ENCODE measurements around the gene RIPOR2.
"Not testable (repeated sequence)": the region's sequence is repeated elsewhere in the genome, so short reads cannot be mapped to it uniquely, and the experiment has no call there.

Gene RIPOR2

DNA sequence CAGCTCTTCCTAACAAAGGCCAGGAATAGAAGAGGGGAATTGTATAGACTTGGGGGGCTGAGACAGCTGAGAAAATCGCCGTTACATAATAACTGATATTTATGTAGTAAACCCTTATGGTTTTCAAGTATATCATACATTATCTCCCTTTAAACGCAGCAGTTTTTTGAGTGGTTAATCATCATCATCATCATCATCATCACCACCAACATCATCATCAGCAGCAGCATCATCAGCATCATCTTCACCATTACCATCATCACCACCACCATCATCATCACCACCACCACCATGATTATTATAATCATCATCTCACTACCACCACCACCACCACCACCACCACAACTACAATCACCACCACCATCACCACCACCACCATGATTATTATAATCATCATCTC is 9.1 kb downstream of the RIPOR2 start:
- not testable (repeated sequence) for DNase-seq (ENCODE audit: low spot score)

DNA sequence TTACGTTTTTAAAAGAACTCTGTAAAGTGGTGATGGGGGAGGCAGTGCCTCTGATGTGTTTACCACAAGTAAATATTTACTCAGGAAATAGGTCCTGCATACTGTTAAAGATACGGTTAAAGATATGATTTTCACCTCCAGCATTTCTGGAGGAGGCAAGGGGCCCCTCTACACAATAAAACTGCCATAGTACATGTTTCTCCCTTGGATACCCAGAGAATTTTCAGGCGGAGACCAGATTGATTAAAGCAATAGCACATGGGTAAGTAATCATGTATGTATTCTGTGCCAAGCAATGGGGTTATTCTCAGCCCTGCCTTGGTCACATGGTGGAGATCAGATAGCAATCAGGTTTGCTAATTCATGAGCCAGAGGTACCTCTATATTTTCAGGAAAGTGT is 9.6 kb downstream of the RIPOR2 start:
- DNase-seq (ENCODE audit: low spot score) = no peak

DNA sequence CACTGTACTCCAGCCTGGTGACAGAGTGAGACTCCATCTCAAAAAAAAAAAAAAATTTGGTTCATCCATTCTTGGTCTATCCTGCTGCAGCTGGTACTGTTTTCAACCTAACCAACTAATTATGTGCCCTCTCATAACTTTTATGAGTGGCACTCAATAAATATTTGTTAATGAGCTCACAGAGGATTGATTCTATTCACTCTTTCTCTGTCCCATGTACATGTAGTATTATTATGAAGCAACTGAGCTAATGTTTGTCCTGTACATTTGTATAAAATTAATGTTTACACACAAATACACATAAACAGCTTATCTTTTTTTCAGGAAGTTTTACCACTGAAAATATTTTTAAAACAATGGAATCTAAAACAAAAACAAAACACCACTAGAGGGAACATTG is 10.1 kb downstream of the RIPOR2 start:
- DNase-seq (ENCODE audit: low spot score) = no peak

DNA sequence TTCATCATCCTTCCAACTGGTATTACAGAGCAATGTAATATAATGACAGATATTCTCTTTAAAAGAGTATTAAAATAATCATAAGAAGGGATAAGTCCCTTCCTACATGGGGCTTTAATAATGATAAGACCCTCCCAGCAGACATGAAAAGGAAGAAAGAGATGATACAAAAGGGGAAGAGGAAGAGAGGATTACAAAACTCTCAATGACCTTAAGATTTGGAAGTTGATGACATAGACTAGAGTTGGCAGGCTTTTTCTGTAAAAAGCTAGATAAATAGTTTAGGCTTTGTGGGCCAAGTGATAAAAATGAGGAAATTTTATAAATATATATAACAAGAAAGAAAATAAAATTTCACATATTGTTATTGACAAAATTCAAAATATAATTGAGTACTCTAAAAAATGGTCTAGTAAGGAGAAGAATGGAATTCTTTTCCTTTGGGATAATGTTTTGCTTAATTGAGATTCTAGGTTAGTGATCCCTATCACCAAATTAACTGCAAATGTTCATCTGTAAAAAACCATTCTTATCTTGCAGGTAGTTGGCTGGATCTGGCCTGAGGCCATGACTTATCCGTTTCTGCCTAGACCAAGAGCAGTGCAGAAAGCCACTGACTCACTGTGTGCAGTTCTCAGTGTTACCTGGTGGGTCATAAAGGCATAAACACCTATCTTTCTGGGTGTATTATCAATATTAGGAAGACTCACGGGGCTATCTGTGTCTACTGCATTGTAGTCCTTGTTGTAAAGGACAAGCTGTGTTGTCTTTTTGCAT is 11.0 kb downstream of the RIPOR2 start:
- DNase-seq (ENCODE audit: low spot score) = no peak

DNA sequence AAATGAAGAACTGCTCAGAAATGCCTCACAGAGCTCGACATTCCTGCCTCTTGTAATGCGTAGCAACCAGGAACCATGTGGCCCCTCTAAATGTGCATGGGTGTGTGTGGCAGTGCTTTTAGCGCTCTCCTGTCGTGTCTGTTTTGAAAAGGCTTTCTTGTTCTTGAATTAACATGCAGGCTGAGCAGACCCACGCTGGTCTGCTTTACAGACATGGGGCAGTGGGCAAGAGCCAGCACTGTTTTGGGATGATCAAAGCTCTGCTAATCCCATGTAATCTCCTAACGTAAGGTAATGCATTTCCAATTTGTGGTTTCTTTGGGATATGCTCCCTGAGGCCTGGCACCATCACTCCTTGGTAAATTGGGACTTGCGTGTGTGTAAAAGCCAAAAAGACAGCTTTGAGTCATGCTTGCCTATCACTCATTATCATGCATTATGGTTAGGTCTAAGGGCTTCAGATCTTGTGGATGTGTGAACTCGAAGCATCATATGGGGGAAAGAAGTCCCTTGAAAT is 11.8 kb downstream of the RIPOR2 start:
- no peak for DNase-seq (ENCODE audit: low spot score)

DNA sequence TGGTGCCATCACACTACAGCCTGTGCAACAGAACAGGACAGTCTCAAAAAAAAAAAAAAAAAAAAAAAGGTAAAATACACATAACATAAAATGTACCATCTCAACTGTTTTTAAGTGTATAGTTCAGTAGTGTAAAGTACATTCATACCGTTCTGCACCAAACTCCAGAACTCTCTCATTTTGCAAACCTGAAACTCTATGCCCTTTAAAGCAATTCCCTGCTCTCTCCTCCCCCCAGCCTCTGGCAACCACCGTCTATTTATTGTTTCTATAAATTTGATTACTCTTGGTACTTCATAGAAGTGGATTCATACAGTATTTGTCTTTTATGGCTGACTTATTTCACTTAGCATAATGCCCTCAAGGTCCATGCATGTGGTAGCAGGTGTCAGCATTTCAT is 12.9 kb downstream of the RIPOR2 start:
- no peak for DNase-seq (ENCODE audit: low spot score)

DNA sequence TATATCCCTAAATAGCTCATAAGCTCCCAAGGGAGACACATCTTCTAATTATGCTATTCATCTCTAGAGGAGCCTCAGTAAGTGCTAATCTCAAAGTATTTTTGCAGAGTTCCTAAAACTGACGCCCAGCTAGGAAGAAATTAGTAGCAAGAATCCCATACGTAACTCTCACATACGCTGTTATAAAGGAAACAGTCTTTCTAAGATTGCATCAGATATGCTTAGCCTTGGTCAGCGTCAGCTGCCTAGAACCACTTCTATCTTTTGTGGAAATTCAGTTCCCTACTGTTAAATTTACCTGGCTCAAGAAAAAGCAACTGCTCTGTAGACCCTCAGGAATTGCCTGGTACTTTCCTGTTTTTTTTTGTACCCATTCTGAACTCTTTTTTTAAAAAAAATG is 13.6 kb downstream of the RIPOR2 start:
- DNase-seq (ENCODE audit: low spot score) = no peak

DNA sequence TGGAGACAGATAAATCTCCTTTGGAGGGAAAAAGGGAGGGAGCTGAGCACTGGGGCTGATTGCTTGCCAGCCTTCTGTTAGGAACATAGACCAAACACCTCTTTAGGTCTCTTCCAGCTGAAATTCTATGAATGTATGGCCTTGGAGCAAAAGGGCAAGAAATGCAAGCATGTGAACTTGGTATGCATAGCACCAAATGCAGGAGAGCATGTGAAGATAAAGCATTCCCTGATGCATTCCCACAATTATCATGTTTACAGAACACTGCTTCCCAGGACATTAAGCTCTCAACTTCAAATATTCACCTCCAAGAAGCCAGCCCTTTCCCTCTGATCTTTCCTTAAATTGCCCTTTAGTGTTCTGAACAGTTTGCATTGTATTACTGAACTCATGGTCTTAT is 15.6 kb downstream of the RIPOR2 start:
- no peak for DNase-seq (ENCODE audit: low spot score)

DNA sequence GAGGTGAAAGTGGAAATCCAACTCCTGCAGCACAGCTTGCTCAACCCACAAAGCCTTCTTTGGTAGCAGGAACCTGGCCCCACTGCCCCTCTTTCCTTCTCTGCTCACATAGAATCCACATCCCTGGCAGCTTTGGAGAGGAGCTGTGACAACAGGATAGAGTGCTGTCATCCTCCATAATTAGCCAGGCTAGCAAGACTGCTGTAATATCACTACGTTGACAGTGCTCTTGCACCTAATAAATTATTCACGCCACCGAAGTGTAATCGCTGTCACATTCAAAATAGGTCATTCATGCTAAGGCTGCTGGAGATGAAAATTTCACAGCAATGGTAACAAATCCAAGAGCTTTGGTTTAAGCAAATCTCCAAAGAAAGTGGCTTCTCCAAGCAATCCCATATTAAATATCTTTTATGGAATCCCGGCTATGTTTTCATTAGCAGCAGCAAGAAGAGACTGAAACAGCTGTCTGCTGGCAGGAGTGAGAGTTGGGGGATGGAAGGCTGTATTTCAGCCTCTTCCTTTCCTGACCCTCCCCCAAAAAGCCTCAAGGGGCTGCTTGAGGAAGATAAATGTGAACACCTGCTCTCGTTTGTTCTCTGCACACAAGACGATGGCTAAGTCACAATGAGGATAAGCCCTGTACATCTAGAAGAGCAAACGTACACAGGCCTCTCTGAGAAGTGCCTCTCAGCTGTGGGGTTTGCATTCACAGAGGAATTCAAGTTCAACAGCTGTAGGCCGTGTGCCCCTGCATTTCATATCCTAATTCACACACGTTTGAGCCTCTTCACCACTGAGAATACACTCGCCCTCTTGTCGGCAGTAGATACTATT is 16.5 kb downstream of the RIPOR2 start:
- no peak for DNase-seq (ENCODE audit: low spot score)

DNA sequence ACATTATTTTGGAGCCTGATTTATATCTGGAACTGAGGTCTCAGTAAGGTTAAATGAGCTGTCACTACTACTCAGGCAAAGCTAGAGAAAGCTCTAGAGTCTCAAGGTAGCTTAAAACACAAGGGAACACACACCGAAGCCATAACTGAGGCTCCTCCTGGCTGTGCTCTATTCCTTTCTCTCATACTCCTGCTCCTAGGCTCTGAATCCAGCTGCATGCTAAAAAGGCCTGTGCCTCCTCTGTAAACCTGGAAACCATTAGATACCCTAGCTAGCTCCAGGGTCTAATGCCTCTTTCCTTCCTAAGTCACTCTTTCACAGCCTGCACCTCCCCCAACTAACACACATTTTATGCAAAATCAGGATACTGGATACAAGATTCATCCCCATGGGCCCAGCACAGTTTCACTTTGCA is 17.1 kb downstream of the RIPOR2 start:
- DNase-seq (ENCODE audit: low spot score) = no peak

DNA sequence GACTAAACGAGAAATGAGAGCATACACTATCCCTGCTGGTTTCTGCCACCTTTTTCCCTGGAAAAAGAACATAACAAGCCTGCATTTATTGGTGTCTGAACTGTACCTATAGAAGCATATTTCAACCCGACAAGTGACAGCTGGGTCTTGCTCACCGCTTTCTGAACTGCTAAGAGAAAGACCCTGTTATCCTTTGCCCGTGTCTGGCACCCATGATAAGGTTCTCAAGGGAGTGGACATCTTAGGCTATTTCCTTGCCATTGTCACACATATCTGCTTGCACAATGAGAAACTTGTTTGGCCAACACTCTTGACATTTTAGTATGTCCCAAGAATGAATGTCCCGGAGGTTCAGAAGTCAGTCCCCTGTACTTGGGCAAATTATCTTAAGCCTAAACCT is 19.3 kb downstream of the RIPOR2 start:
- DNase-seq (ENCODE audit: low spot score) = no peak

DNA sequence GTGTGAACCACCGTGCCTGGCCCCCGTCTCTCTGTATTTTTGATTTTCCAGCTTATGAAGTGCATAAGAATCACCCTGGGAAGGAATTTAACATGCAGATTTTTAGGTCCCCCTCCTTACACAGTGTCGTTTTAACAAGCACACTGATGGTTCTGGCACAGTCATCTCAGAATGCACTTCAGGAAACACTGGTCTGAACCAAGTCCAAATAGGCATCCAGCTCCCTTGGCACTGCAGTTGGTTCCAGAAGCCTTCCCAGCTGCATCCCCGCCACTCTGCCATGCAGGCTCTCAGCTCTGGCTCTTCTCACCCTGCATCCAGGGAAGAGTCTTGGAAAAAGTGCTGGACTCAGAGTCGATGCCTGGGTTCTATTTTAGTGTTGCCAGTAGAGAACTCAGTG is 20.1 kb downstream of the RIPOR2 start:
- no peak for DNase-seq (ENCODE audit: low spot score)

DNA sequence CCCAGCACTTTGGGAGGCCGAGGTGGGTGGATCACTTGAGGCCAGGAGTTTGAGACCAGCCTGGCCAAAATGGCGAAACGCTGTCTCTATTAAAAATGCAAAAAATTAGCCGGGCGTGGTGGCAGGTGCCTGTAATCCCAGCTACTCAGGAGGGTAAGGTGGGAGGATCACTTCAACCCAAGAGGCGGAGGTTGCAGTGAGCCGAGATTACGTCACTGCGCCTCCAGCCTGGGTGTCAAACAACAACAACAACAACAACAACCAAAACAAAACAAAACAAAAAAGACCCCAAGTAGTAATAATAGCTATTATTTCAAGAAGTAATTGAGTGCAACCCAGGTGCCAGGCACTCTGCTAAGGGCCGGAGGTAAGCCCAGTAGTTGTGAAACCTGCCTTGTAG is 21.7 kb downstream of the RIPOR2 start:
- DNase-seq (ENCODE audit: low spot score) = not testable (repeated sequence)

DNA sequence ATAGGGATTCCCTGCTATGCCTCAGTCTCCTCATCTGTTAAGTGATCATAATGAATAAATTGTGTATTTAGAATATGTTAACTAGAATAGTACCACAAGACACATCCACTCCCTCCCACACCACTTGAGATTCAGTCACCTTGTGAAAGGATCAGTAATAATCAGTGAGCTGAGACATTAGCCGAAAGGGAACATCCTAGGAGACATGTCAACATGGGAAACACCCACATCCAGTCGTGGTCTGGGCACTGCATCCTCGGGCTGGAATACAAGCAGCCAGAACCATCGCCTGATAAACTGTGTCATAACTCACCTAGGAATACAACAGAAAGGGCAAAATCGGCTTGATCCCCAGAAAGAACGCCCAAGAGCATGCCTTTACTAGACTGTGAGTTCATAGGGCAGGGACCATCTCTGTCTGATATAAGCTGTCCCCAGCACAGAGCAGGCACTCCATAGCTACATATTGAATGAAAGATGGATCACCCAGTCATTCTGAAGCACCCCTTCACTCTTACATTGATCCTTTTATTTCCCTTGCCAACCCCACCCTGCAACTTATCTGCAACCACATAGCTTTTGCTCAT is 23.9 kb downstream of the RIPOR2 start:
- no peak for DNase-seq (ENCODE audit: low spot score)

DNA sequence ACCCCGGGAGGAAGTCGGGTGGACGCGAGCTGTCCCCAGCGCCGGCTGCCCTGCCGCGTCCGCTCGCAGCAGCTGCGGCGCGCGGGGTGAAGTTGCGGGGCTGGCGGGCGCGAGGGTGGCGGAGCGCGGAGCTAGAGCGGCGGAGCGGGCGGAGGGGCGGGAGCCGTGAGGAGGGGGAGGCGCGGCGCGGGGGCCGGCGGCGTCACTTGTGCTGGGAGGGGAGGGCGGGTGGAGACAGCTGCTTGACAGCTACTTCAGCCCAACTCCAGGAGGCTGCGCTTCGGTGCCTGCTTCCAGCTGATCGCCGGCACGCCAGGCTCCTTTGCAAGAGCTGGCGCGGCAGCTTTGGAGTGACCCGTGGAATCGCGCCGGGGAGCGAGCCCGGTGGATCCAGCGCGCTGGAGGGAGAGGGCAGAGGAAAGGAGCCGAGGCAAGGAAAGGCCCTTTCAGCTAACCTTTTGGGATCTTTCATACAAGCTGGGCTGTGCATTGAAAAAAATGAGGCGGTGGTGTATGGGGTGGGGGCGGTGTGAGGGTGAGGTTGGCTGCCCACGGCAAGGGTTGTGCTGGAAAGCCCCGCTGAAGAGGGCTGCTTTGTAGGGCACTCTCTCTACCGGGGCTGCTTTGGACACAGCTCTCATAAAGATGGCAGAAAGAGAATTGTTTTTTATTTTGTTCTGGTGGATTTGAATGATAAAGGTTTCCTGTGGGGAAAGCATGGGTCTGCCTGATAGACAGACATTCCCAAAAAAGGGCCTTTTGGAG is 24.6 kb downstream of the RIPOR2 start:
- DNase-seq (ENCODE audit: low spot score) = no peak

DNA sequence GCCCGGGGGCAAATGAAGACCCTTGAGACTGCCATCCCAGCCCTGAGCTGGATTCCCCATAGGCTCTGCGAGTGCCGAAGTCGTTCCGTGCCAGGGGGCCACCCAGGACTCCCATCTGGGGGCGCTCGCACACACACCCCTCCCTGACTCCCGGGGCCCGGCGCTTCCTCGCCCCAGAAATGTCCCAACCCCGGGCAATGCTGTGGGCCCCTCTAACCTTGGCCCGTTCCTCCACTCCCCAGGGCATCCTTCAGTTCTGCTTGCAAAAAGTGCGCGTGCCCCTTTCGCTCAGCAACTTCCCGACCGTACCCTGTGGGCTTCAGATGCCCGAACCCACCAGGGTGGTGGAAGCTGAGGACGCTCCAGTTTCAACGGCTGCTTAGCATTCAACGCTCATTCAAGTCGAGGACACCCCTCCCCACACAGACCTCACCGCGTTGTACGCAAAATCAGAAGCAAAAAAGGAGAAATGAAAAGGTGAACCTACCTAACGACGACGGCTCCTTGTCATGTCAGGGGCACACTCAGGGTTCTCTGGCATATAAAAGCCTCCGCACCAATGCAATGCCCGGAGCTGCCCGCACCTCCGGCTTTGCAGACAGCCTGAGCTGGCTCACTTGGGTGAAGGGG is 25.3 kb downstream of the RIPOR2 start:
- no peak for DNase-seq (ENCODE audit: low spot score)

DNA sequence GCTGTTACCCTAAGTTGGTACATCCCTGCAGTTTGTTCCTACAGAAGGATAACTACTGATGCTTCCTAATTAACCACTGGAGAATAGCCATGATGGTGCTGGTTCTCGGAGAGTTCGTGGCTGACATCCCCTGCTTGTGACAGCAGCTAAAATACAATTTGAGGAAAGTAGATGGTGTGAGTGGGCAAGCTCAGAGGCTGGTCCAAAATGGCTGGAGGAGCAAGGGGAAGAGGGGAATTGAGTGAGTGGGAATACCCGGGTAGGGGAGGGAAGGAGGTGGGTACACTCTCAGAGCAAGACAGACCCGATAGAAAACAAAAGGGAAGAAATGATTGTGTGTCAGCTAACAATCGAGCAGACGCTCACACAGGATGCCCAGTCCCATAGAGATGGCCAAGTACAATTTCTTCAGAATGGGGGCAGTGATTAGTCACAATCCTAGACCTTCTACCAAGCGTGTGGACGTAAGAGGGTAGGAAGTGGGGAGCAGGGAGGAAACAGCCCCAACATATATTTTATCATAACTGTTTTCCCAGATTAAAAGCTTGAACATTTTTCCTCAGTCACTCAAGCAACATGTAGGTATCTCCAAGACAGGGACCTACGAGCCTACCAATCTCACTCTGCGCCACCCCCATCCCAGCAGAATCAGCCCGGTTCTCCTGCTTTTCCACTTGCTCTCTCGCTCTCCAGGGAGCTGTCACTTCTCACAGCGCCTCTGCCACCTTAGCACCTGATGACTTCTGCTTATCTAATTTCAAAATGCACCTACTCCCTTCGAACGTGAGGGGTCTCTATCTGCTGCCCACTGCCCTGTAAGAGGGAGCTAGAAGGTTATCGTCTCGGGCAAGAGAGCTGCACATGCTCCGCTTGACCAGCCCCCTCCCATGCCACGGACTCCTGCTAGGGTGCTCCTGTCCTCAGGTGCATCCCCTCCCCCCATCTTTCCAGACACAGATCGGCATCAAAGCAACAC is 26.2 kb downstream of the RIPOR2 start:
- no peak for DNase-seq (ENCODE audit: low spot score)

DNA sequence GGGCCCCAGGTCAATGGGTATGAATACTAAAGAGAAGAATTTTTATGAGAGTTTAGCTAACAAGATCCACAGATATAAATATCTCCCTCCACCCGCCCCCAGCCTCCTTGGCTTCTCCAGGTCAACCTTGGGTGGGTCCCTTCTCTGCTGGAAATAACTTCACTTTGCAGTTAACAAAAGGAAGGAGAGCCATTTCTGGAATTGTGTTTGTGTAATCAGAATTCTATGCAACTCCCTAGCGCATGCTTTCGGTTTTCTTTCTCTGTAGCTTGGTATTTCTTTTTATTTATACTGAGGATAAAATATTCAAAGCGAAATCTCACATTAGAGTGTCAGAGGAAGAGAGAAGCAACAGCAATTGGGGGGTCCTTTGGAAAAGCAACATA is 27.1 kb downstream of the RIPOR2 start:
- DNase-seq (ENCODE audit: low spot score) = no peak

DNA sequence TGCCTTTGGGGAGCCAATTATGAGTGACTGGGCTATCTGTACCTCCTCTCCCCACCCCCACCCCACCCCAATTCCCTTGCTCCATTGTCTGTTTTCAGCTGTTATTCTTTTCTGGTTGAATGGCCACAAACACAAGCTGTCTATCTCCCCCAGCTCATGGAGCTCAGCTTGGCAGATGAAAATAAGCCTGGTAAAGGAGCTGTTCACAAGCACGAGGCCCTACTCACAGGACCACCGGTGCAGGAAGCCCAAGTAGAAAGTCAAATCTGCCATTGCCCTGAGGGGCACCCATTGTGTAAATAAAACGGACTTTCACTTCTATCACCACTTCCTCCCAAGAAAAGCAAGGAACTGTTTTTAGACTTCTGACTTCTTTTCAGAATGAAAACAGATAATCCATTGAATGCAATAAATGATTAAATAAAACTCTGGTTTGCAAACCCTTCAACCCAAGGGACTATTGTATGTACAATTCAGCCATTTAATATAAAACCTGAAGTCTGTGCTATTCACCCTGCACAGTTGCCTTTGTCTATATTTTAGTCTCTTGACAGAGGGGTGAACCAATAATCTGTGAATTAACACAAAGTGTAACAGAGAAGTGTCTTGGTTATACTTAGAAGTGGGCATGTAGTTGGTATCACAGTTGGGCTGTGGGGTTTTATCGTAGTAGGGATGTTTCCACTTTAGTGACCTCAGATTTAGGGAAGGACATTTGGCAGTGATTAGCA is 27.7 kb downstream of the RIPOR2 start:
- DNase-seq (ENCODE audit: low spot score) = no peak

DNA sequence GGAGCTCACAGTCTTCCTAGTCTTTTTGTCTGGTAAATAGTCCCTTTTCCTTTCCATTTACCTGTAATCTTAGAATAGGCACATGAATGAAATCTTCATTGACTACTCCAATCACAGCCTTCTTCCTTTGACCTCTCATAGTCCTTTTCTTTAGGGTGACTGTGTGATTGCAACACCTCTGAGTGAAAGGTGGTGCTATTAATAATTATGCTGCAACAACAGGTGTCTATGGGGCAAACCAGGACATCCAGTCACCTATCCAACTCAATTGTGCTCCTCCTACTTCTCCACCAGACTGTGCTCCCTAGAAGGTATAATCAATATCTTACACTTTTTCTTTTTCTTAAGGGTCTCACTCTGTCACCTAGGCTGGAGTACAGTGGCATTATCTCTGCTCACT is 29.4 kb downstream of the RIPOR2 start:
- DNase-seq (ENCODE audit: low spot score) = no peak

Measured in globus pallidus (tissue), 1 donor.